ENCODE data around the gene MAT1A.
"Not testable (repeated sequence)": the region's sequence is repeated elsewhere in the genome, so short reads cannot be mapped to it uniquely, and the experiment has no call there.

MAT1A gene

GRCh38 chr10:80223031-80223419, 66.4 kb downstream of the MAT1A start:
- not testable (repeated sequence) for DNase-seq (ENCODE audit: low read depth in 3 of 3)

All from stimulated activated CD4-positive, alpha-beta T cell treated with anti-CD3 and anti-CD28 coated beads, TNF-alpha, amount 100 ng/mL, for 48 hours (primary cell).